HepG2 (cell line): ENCODE results near the gene ASGR1. TPM values are rescaled to one million over a fixed set of nuclear protein-coding genes. Genes with fewer than 3 reads are reported as not detected.
A peak's percentile ranks its signal among the peaks of the same experiment; 100 is the strongest.

Experiments
- ATF3 ChIP-seq: sonication (generic); formaldehyde crosslinking; IDR thresholded peaks from 2 replicates; pipeline ENCODE4 v1.4.0; 2020; ENCODE audit warnings: missing genetic modification reagents
- BHLHE40 ChIP-seq: IDR thresholded peaks from 2 replicates; pipeline ENCODE4 v1.6.1; 2011; ENCODE audit warnings: low read length, improper control_type of control experiment
- ELF4 ChIP-seq: sonication (generic); formaldehyde crosslinking; IDR thresholded peaks from 2 replicates; pipeline ENCODE4 v1.5.0; 2020; ENCODE audit warnings: missing genetic modification reagents, mild to moderate bottlenecking, moderate library complexity, borderline replicate concordance
- HMGXB4 ChIP-seq, 2 experiments: sonication (generic) in 1 of 2; formaldehyde crosslinking in 1 of 2; IDR thresholded peaks; 2 replicates each; pipeline versions ENCODE4 v1.4.0 to v1.6.1; 2018 to 2020; ENCODE audit warnings: missing genetic modification reagents in 2 of 2, borderline replicate concordance in 1 of 2, low read depth in 1 of 2, mild to moderate bottlenecking in 1 of 2, missing biosample characterization in 1 of 2
- KAT8 ChIP-seq: IDR thresholded peaks from 2 replicates; pipeline ENCODE4 v1.6.1; 2016; ENCODE audit warnings: missing genetic modification reagents, missing compliant biosample characterization
- KDM5B ChIP-seq: sonication (generic); formaldehyde crosslinking; IDR thresholded peaks from 2 replicates; pipeline ENCODE4 v1.4.0; 2020; ENCODE audit warnings: missing genetic modification reagents, mild to moderate bottlenecking, borderline replicate concordance
- MXD4 ChIP-seq: IDR thresholded peaks from 2 replicates; pipeline ENCODE4 v1.6.1; 2016; ENCODE audit warnings: mild to moderate bottlenecking, missing biosample characterization, missing genetic modification reagents
- MYC ChIP-seq: sonication (generic); formaldehyde crosslinking; IDR thresholded peaks from 2 replicates; pipeline ENCODE4 v1.9.0; 2021; ENCODE audit warnings: missing genetic modification reagents, borderline replicate concordance
- PBX2 ChIP-seq: IDR thresholded peaks from 2 replicates; pipeline ENCODE4 v1.6.1; 2016; ENCODE audit warnings: control low read depth
- ZEB1 ChIP-seq: IDR thresholded peaks from 2 replicates; pipeline ENCODE4 v1.6.1; 2012; ENCODE audit warnings: mild to moderate bottlenecking, low read depth, inconsistent platforms; ENCODE audit not compliant: insufficient replicate concordance
- ZNF225 ChIP-seq: sonication (generic); formaldehyde crosslinking; IDR thresholded peaks from 2 replicates; pipeline ENCODE4 v1.4.0; 2020; ENCODE audit warnings: mild to moderate bottlenecking, missing genetic modification reagents
- ZNF230 ChIP-seq: sonication (generic); formaldehyde crosslinking; IDR thresholded peaks from 2 replicates; pipeline ENCODE4 v1.4.0; 2020; ENCODE audit warnings: mild to moderate bottlenecking, missing genetic modification reagents
- ZNF263 ChIP-seq: sonication (generic); formaldehyde crosslinking; IDR thresholded peaks from 2 replicates; pipeline ENCODE4 v1.4.0; 2020; ENCODE audit warnings: missing genetic modification reagents
- ZNF3 ChIP-seq: IDR thresholded peaks from 2 replicates; pipeline ENCODE4 v1.7.0; 2017; ENCODE audit warnings: inconsistent platforms
- ZNF367 ChIP-seq: sonication (generic); formaldehyde crosslinking; IDR thresholded peaks from 2 replicates; pipeline ENCODE4 v1.4.0; 2020; ENCODE audit warnings: missing genetic modification reagents, borderline replicate concordance
- ZNF430 ChIP-seq: sonication (generic); formaldehyde crosslinking; IDR thresholded peaks from 2 replicates; pipeline ENCODE4 v1.9.0; 2021; ENCODE audit warnings: mild to moderate bottlenecking, missing genetic modification reagents
- ZNF431 ChIP-seq: sonication (generic); formaldehyde crosslinking; IDR thresholded peaks from 2 replicates; pipeline ENCODE4 v1.9.0; 2022; ENCODE audit warnings: missing genetic modification reagents, low read depth, mild to moderate bottlenecking, borderline replicate concordance
- ZNF513 ChIP-seq: sonication (generic); formaldehyde crosslinking; conservative IDR thresholded peaks from 2 replicates; pipeline ENCODE4 v1.5.0; 2020; ENCODE audit warnings: missing genetic modification reagents
- ZNF569 ChIP-seq: sonication (generic); formaldehyde crosslinking; IDR thresholded peaks from 2 replicates; pipeline ENCODE4 v1.5.0; 2020; ENCODE audit warnings: mild to moderate bottlenecking, missing genetic modification reagents, moderate library complexity, borderline replicate concordance
- ZNF687 ChIP-seq: sonication (generic); formaldehyde crosslinking; IDR thresholded peaks from 2 replicates; pipeline ENCODE4 v1.5.1; 2020; ENCODE audit warnings: mild to moderate bottlenecking, missing genetic modification reagents, moderate library complexity
- polyA plus RNA-seq, 8 experiments: library from polyadenylated mRNA; depleted of rRNA in 3 of 8; stranded (reverse) in 7 of 8; unstranded in 1 of 8; fragments of >200 nt; fragmentation: Illumina TruSeq in 4 of 8; extraction: Trizol in 4 of 8; gene quantifications; 2 replicates each; pipeline versions ENCODE4 v1.2.1 to v1.2.3, GENCODE V29; 2011 to 2016; ENCODE audit warnings: low read depth in 4 of 8, missing spikeins in 1 of 8, mixed read lengths in 1 of 8; ENCODE audit not compliant: insufficient read depth in 1 of 8
- total RNA-seq, 5 experiments: library from RNA; depleted of rRNA; stranded (reverse); fragments of >200 nt; fragmentation: Illumina TruSeq; extraction: Trizol; gene quantifications; 2 replicates each; pipeline ENCODE4 v1.2.3, GENCODE V29; 2016; ENCODE audit warnings: low read depth in 1 of 5

The ASGR1 gene
- total and polyA plus RNA-seq, 2 of the 13 experiments (the other 11 are each of a cell fraction or from before 2014, with no cell fraction given): 353 to 796 TPM

GRCh38 chr17:7215136-7215638 lies 36.0 kb upstream of the ASGR1 start (continued):
- TF ChIP-seq ZNF687: no peak
- peak; percentile 97; the same call in 1 of the 2 replicates for TF ChIP-seq ZNF513 (CRISPR knock-in tag)
- TF ChIP-seq ZNF3 (CRISPR knock-in tag): no peak
- TF ChIP-seq MYC (CRISPR knock-in tag): peak; percentile 46; the same call in 1 of the 2 replicates
- no peak for TF ChIP-seq ZNF225 (CRISPR knock-in tag)
- no peak for TF ChIP-seq ELF4
- no peak for TF ChIP-seq ZNF569 (CRISPR knock-in tag)
- TF ChIP-seq BHLHE40: peak; percentile 59
- TF ChIP-seq HMGXB4 (CRISPR knock-in tag; IDR thresholded peaks at IDR 0.05; ENCODE audit: borderline replicate concordance in 1 of 2, low read depth in 1 of 2): peak in 1 of 2 experiments; percentile 15; a peak in 2 of 4 replicates
- TF ChIP-seq MXD4: 0 out of 2 replicates have a peak, but pooled peaks have one; percentile 11
- no peak; the same call in 1 of the 2 replicates for TF ChIP-seq KAT8 (CRISPR knock-in tag)
- TF ChIP-seq ZNF230 (CRISPR knock-in tag): 0 out of 2 replicates have a peak, but pooled peaks have one; percentile 10
- no peak for TF ChIP-seq KDM5B (CRISPR knock-in tag)
- TF ChIP-seq ZNF367 (CRISPR knock-in tag): no peak
- no peak for TF ChIP-seq ATF3 (CRISPR knock-in tag)
- TF ChIP-seq ZEB1: peak; percentile 48
- TF ChIP-seq ZNF263: 0 out of 2 replicates have a peak, but pooled peaks have one; percentile 39
- 0 out of 2 replicates have a peak, but pooled peaks have one; percentile 18 for TF ChIP-seq PBX2 (CRISPR knock-in tag)
- TF ChIP-seq ZNF431 (CRISPR knock-in tag): no peak
- 0 out of 2 replicates have a peak, but pooled peaks have one; percentile 4 for TF ChIP-seq ZNF430 (CRISPR knock-in tag)
